ENCODE measurements around the gene ADH1B.
"Not testable (repeated sequence)": the region's sequence is repeated elsewhere in the genome, so short reads cannot be mapped to it uniquely, and the experiment has no call there.

Gene ADH1B

GRCh38 chr4:99324979-99325378 is 3.8 kb upstream of the ADH1B start:
- Histone ChIP-seq H3K79me1 (ENCODE audit: low read length) (no peaks in the 10 kb centered on the region), H3K4me2 (ENCODE audit: low read length) (no peak overlapping the region), H3K9ac (ENCODE audit: low read length) (no peak overlapping the region), H4K91ac (ENCODE audit: low read depth, low read length) (no peak overlapping the region), H3K79me2 (ENCODE audit: control insufficient read depth, insufficient read depth, low read length, poor library complexity) (no peaks in the 10 kb centered on the region), H2AK5ac (ENCODE audit: low read length) (no peak overlapping the region), H2BK5ac (ENCODE audit: low read depth, low read length, poor library complexity) (no peak overlapping the region), H2BK12ac (ENCODE audit: low read length) (no peak overlapping the region), H2BK120ac (ENCODE audit: insufficient read depth, low read length, poor library complexity) (no peak overlapping the region), H4K12ac (ENCODE audit: low read depth, low read length) (no peak overlapping the region), H3K36me3 (ENCODE audit: control insufficient read depth in 1 of 2, insufficient read depth in 2 of 2, low read length in 2 of 2) (no peaks in the 10 kb centered on the region), H3K4me1 (ENCODE audit: control insufficient read depth in 1 of 2, insufficient read depth in 2 of 2, low read length in 2 of 2) (no peaks in the 10 kb centered on the region), H3K9me3 (ENCODE audit: insufficient read depth, low read depth, low read length) (peaks cover 2% of the 10 kb centered on the region), H3K4ac (ENCODE audit: low read depth, low read length) (no peak overlapping the region), H4K8ac (ENCODE audit: low read depth, low read length) (no peak overlapping the region), H3K27ac (ENCODE audit: low read depth, low read length) (no peak overlapping the region), H3K4me3 (ENCODE audit: low read depth, low read length) (no peak overlapping the region), H3K18ac (ENCODE audit: low read length) (no peak overlapping the region), H3K27me3 (ENCODE audit: insufficient read depth, low read length) (no peaks in the 10 kb centered on the region), H3K14ac (ENCODE audit: low read length) (no peak overlapping the region), H2AFZ (ENCODE audit: insufficient read depth, low read length, poor library complexity) (no peak overlapping the region), H3K23ac (ENCODE audit: low read length) (no peak overlapping the region)
- DNase-seq, result no peak
- no CpG with 5 or more reads among the region's 3 CpGs for WGBS (ENCODE audit: extremely low coverage, insufficient coverage, insufficient read length)

- no peaks in the 10 kb centered on the region for H3K79me2 ChIP-seq (ENCODE audit: control insufficient read depth, insufficient read depth, low read length, poor library complexity)
- no peak overlapping the region for H2BK120ac ChIP-seq (ENCODE audit: insufficient read depth, low read length, poor library complexity)
- no peak for DNase-seq
- H2AFZ ChIP-seq (ENCODE audit: insufficient read depth, low read length, poor library complexity), result no peak overlapping the region
- H3K4me1 ChIP-seq (ENCODE audit: control insufficient read depth in 1 of 2, insufficient read depth in 2 of 2, low read length in 2 of 2), result no peaks in the 10 kb centered on the region
- no peak overlapping the region for H2BK5ac ChIP-seq (ENCODE audit: low read depth, low read length, poor library complexity)
- H3K23ac ChIP-seq (ENCODE audit: low read length), result no peak overlapping the region
- H3K4me2 ChIP-seq (ENCODE audit: low read length), result no peak overlapping the region
- H3K4me3 ChIP-seq (ENCODE audit: low read depth, low read length), result no peak overlapping the region
- no peaks in the 10 kb centered on the region for H3K36me3 ChIP-seq (ENCODE audit: control insufficient read depth in 1 of 2, insufficient read depth in 2 of 2, low read length in 2 of 2)
- H3K27me3 ChIP-seq (ENCODE audit: insufficient read depth, low read length), result no peaks in the 10 kb centered on the region
- H4K91ac ChIP-seq (ENCODE audit: low read depth, low read length), result no peak overlapping the region
- no peak overlapping the region for H4K8ac ChIP-seq (ENCODE audit: low read depth, low read length)
- H2AK5ac ChIP-seq (ENCODE audit: low read length), result no peak overlapping the region
- H4K12ac ChIP-seq (ENCODE audit: low read depth, low read length), result no peak overlapping the region
- H3K27ac ChIP-seq (ENCODE audit: low read depth, low read length), result no peak overlapping the region
- no peak overlapping the region for H2BK12ac ChIP-seq (ENCODE audit: low read length)
- H3K14ac ChIP-seq (ENCODE audit: low read length), result no peak overlapping the region
- WGBS (ENCODE audit: extremely low coverage, insufficient coverage, insufficient read length), result no CpG with 5 or more reads among the region's 1 CpG
- no peak overlapping the region for H3K4ac ChIP-seq (ENCODE audit: low read depth, low read length)
- no peak overlapping the region for H3K18ac ChIP-seq (ENCODE audit: low read length)
- no peak overlapping the region for H3K9ac ChIP-seq (ENCODE audit: low read length)
- H3K79me1 ChIP-seq (ENCODE audit: low read length), result no peaks in the 10 kb centered on the region
- peaks cover 2% of the 10 kb centered on the region for H3K9me3 ChIP-seq (ENCODE audit: insufficient read depth, low read depth, low read length)
Measured at GRCh38 chr4:99324361-99324760, 3.2 kb upstream of the ADH1B start.

GRCh38 chr4:99323756-99324155 is 2.6 kb upstream of the ADH1B start:
- no peak overlapping the region for H2BK12ac ChIP-seq (ENCODE audit: low read length)
- no peaks in the 10 kb centered on the region for H3K36me3 ChIP-seq (ENCODE audit: control insufficient read depth in 1 of 2, insufficient read depth in 2 of 2, low read length in 2 of 2)
- H3K4me3 ChIP-seq (ENCODE audit: low read depth, low read length), result no peak overlapping the region
- H4K91ac ChIP-seq (ENCODE audit: low read depth, low read length), result no peak overlapping the region
- H3K4me1 ChIP-seq (ENCODE audit: control insufficient read depth in 1 of 2, insufficient read depth in 2 of 2, low read length in 2 of 2), result no peaks in the 10 kb centered on the region
- H3K4ac ChIP-seq (ENCODE audit: low read depth, low read length), result no peak overlapping the region
- no peaks in the 10 kb centered on the region for H3K79me1 ChIP-seq (ENCODE audit: low read length)
- DNase-seq, result no peak
- H3K9me3 ChIP-seq (ENCODE audit: insufficient read depth, low read depth, low read length), result peaks cover 2% of the 10 kb centered on the region
- no CpG with 5 or more reads among the region's 1 CpG for WGBS (ENCODE audit: extremely low coverage, insufficient coverage, insufficient read length)
- no peak overlapping the region for H2BK5ac ChIP-seq (ENCODE audit: low read depth, low read length, poor library complexity)
- H3K27ac ChIP-seq (ENCODE audit: low read depth, low read length), result no peak overlapping the region
- no peaks in the 10 kb centered on the region for H3K27me3 ChIP-seq (ENCODE audit: insufficient read depth, low read length)
- no peak overlapping the region for H3K14ac ChIP-seq (ENCODE audit: low read length)
- no peak overlapping the region for H3K4me2 ChIP-seq (ENCODE audit: low read length)
- no peak overlapping the region for H3K18ac ChIP-seq (ENCODE audit: low read length)
- H3K79me2 ChIP-seq (ENCODE audit: control insufficient read depth, insufficient read depth, low read length, poor library complexity), result no peaks in the 10 kb centered on the region
- H4K12ac ChIP-seq (ENCODE audit: low read depth, low read length), result no peak overlapping the region
- H3K9ac ChIP-seq (ENCODE audit: low read length), result no peak overlapping the region
- no peak overlapping the region for H2AFZ ChIP-seq (ENCODE audit: insufficient read depth, low read length, poor library complexity)
- H2BK120ac ChIP-seq (ENCODE audit: insufficient read depth, low read length, poor library complexity), result no peak overlapping the region
- H4K8ac ChIP-seq (ENCODE audit: low read depth, low read length), result no peak overlapping the region
- no peak overlapping the region for H3K23ac ChIP-seq (ENCODE audit: low read length)
- no peak overlapping the region for H2AK5ac ChIP-seq (ENCODE audit: low read length)

- not testable (repeated sequence) for H3K27ac ChIP-seq (ENCODE audit: low read depth, low read length); H4K8ac ChIP-seq (ENCODE audit: low read depth, low read length); H4K12ac ChIP-seq (ENCODE audit: low read depth, low read length); H3K14ac ChIP-seq (ENCODE audit: low read length); H2BK12ac ChIP-seq (ENCODE audit: low read length); H3K4me3 ChIP-seq (ENCODE audit: low read depth, low read length); H3K36me3 ChIP-seq (ENCODE audit: control insufficient read depth in 1 of 2, insufficient read depth in 2 of 2, low read length in 2 of 2); H3K4me1 ChIP-seq (ENCODE audit: control insufficient read depth in 1 of 2, insufficient read depth in 2 of 2, low read length in 2 of 2); H3K4me2 ChIP-seq (ENCODE audit: low read length); H4K91ac ChIP-seq (ENCODE audit: low read depth, low read length); H2AFZ ChIP-seq (ENCODE audit: insufficient read depth, low read length, poor library complexity); H3K79me1 ChIP-seq (ENCODE audit: low read length); H3K23ac ChIP-seq (ENCODE audit: low read length); H2BK5ac ChIP-seq (ENCODE audit: low read depth, low read length, poor library complexity); H3K9me3 ChIP-seq (ENCODE audit: insufficient read depth, low read depth, low read length); H3K4ac ChIP-seq (ENCODE audit: low read depth, low read length); DNase-seq; H3K18ac ChIP-seq (ENCODE audit: low read length); H3K79me2 ChIP-seq (ENCODE audit: control insufficient read depth, insufficient read depth, low read length, poor library complexity); H3K9ac ChIP-seq (ENCODE audit: low read length); H3K27me3 ChIP-seq (ENCODE audit: insufficient read depth, low read length); H2BK120ac ChIP-seq (ENCODE audit: insufficient read depth, low read length, poor library complexity); H2AK5ac ChIP-seq (ENCODE audit: low read length)
- no CpG with 5 or more reads among the region's 8 CpGs for WGBS (ENCODE audit: extremely low coverage, insufficient coverage, insufficient read length)
Measured at GRCh38 chr4:99317811-99318210, 3.4 kb downstream of the ADH1B start.

Measured in trophoblast cell (in vitro differentiated cells and primary cell).